HL-60 (cell line): ENCODE measurements around the gene GNG11.

Experiments
- DNase-seq, 2 experiments: peaks; one replicate each; pipeline ENCODE4 v3.0.0-alpha.2; 2010 to 2020; ENCODE audit warnings: low read depth in 1 of 2, low spot score in 1 of 2
- H3K27ac ChIP-seq: fragments of 250-450 bp; sonication (Bioruptor Pico); replicated peaks from 2 replicates; pipeline ENCODE4 v1.5.1; 2020; ENCODE audit warnings: mild to moderate bottlenecking, moderate library complexity
- H3K27me3 ChIP-seq: fragments of 250-450 bp; sonication (Bioruptor Pico); 2 replicates; pipeline ENCODE4 v1.5.1; 2021; ENCODE audit warnings: mild to moderate bottlenecking, moderate library complexity; ENCODE audit not compliant: insufficient read depth, poor library complexity, severe bottlenecking
- H3K4me3 ChIP-seq: replicated peaks from 2 replicates; pipeline ENCODE4 v1.5.1; 2011; ENCODE audit warnings: mild to moderate bottlenecking, control low read depth, low read length; ENCODE audit not compliant: insufficient read depth
- CTCF ChIP-seq: IDR thresholded peaks from one replicate; pipeline ENCODE4 v1.5.1; 2011; ENCODE audit warnings: low read length, control low read depth, inconsistent platforms; ENCODE audit not compliant: insufficient read depth
- GABPA ChIP-seq: IDR thresholded peaks from 2 replicates; pipeline ENCODE4 v1.6.1; 2012; ENCODE audit warnings: low read depth
- POLR2AphosphoS5 ChIP-seq: IDR thresholded peaks from 2 replicates; pipeline ENCODE4 v1.6.1; 2012; ENCODE audit warnings: low read depth
- REST ChIP-seq: IDR thresholded peaks from 2 replicates; pipeline ENCODE4 v1.6.1; 2012; ENCODE audit warnings: low read depth; ENCODE audit not compliant: insufficient replicate concordance
- SPI1 ChIP-seq: IDR thresholded peaks from 2 replicates; pipeline ENCODE4 v1.6.1; 2012; ENCODE audit warnings: low read depth, mild to moderate bottlenecking, borderline replicate concordance

The GNG11 gene

GRCh38 chr7:93890041-93890463, 31.5 kb upstream of the GNG11 start:
- no peak for DNase-seq
- Histone ChIP-seq H3K27ac (no peak overlapping the region), H3K27me3 (peaks cover 19% of the 10 kb centered on the region), H3K4me3 (no peak overlapping the region)
- TF ChIP-seq CTCF (no peak), REST (no peak), POLR2AphosphoS5 (no peak), SPI1 (no peak), GABPA (no peak)

GRCh38 chr7:93890464-93891068, 31.0 kb upstream of the GNG11 start, which contains the start of gene TFPI2:
TFPI2 (minus strand) TSS chr7:93890753; CDS start chr7:93890678, 75 bp downstream.
- Histone ChIP-seq H3K4me3 (no peak within 1 kb of the TSS), H3K27me3 (peaks cover 19% of the 10 kb centered on the region), H3K27ac (no peak within 1 kb of the TSS)
- no peak for TF ChIP-seq CTCF
- TF ChIP-seq POLR2AphosphoS5: no peak
- no peak for TF ChIP-seq GABPA
- no peak for TF ChIP-seq REST
- no peak for TF ChIP-seq SPI1
- no peak for DNase-seq

GRCh38 chr7:93894426-93894825, 27.1 kb upstream of the GNG11 start:
- TF ChIP-seq POLR2AphosphoS5: no peak
- TF ChIP-seq REST: no peak
- no peak for TF ChIP-seq GABPA
- no peak for TF ChIP-seq SPI1
- no peak for TF ChIP-seq CTCF
- H3K4me3 ChIP-seq: no peak overlapping the region
- H3K27me3 ChIP-seq: peaks cover 14% of the 10 kb centered on the region
- no peak overlapping the region for H3K27ac ChIP-seq
- no peak for DNase-seq
